Activated CD4-positive, alpha-beta T cell treated with anti-CD3 and anti-CD28 coated beads, Interleukin-2, amount 50 U/mL, for 24 hours (primary cell): Measurements from ENCODE around the gene GPC5.

Experiments used
- DNase-seq, 2 donors: peaks; one replicate each; pipeline ENCODE4 v3.0.0-alpha.2; 2020; ENCODE audit warnings: low read depth in 1 of 2, low spot score in 1 of 2

Gene GPC5

DNA sequence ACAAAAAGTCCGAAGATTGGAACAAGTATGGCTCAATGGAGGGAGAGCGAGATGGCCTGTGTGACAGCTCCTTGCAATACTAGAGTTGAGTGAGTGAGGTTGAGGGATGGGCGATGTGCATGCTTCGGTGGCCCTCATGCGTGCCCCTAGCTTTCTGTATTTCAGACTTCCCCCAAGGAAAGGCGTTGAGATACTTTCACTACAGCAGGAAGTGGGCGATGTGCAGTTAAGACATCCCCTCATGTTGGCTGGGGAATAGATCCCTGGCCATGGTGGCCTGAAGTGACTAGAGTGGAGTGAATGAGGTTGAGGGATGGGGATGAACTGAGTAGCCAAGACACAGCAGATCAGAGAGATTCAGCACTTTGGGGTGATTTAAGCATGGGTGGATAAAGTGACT is 1194.3 kb downstream of the GPC5 start:
- no peak for DNase-seq

DNA sequence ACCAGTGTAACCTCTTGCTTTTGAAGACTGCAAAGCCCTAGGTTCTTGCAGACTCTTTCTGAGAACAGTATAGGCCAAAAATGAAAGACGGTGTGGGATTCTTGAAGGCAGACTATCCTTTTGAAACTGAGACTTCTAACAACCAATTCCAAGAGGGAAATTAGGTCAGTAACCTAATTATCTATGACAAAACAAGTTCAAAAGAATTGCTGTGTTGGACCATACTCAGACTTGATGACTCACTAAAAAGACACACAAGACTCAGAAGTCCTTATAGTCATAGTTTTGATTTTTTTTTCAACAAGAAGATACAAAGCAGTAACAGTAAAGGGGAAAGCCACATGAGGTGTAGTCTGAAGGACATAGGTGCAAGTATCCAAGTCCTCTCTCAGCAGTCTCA is 1204.1 kb downstream of the GPC5 start:
- DNase-seq: no peak

DNA sequence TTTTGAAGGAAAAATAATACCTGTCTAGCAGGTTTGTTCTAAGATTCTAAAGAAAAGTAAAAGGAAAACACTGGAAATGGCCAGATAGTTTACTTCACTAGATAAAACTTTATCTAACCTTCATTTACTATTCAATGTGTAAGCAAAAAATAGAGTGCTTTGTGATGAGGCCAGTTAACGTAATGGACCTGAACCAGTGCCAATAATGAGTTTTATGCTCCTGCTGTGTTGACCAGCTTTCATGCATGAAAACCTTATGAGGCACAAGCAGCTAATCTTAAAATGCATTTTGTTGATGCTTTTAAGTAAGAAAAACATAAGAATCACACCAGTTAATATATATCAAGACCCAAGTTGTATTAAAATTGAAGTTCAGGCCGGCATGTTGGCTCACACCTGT is 1211.0 kb downstream of the GPC5 start:
- no peak for DNase-seq

DNA sequence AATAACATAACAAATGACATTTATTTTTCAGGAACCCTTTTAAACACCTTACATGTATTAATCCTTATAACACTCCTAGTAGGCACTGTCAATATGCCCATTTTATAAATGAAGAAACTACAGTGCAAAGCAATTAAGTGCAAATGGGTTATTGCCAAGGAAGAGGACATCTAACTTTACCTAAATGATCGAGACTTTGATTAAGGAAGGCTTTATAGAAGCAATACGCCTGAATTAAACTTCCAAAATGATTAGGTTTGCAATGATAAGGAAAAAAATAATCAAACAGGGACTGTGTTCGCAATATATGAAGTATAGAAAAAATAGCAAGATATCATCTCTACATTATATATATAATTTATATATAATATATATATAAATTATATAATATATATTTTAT is 1214.5 kb downstream of the GPC5 start:
- no peak for DNase-seq

DNA sequence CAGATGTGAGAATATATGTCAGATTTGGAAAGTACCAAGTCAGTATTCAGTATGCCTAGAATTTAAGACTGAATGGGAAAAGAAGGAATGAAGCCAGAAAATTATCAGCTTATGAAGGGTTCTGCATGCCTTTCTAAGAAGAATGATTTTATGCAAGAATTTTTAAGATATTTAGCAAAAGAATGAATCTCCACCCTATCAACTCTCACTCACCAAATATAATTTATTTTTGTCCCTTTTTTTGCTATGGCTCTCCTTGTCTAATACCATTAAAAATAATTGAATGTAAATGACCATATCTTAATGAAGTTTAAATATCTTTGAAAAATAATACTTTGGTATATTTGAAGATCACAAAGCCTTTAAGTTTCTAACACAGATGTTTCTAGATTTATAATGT is 1215.5 kb downstream of the GPC5 start:
- DNase-seq: no peak

DNA sequence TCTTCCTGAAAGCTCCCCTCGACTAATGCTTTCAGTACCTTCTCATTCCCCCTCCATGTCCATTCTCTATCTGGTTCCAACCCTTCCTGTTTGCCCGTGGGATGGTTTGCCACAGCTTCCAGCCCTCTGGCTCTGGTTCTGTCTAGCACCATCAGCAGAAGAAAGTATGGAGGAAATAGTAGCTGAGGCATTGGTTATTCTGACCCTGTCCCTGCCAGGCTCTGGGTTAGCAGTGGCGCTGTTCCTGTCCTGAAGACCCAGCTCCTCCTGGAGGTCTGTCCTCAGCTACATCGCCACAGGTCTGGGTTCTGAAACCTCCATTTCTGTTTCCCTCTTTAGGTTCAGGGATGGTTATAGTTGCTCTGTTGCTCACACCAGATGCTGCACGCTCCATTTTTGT is 1223.6 kb downstream of the GPC5 start:
- DNase-seq: no peak

DNA sequence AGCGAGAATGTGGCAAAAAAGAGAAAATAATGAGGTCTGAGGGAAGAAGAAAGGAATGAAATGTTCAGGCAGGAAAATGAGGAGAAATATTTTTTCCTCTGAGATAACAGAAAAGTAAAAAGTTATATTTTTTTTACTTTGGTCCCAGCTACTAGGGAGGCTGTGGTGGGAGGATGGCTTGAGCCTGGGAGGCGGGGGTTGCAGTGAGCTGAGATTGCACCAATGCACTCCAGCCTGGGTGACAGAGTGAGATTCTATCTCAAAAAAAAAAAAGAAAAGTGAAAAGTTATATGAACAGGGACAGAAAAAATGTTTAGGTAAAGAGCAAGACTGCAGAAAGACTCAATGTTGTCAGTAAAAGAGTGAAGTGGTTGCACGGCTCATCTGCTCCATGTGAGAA is 1224.5 kb downstream of the GPC5 start:
- no peak for DNase-seq

DNA sequence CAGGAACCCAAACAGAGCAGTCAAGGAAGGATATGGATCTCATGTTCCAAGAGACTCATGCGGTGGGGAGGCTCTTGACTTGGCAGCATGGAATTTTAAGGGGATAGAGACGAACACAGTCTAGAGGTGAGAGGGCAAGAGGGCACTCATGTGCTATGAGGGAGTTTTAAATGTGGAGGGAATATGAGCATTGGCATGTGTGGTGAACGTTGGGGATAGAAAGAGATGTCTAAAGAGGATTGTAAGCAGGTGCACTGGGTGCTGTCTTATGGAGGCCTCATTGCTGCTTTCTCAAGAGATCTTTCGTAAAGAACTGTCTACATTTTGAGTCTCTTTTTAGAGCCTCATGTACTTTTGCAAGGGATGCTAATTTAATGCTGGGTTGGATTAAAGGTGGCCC is 1227.9 kb downstream of the GPC5 start:
- no peak for DNase-seq

DNA sequence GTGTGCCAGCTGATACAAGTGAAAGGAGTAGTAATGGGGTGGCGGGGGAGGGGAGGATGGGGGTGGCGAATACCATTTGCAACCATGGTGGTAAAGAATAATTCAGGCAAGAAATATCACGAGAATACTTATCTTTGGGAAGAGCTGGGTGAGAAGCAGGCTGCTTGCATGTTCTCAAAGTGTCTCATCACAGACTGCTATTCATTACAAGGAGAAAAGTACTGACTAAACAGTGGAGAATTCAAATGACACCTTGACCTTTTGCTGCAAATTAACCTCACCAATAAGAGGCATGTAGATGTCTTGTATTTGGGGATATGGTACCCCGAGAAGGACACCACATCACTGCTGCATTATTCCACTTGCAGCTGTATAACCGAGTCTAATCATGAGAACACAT is 1242.5 kb downstream of the GPC5 start:
- no peak for DNase-seq

DNA sequence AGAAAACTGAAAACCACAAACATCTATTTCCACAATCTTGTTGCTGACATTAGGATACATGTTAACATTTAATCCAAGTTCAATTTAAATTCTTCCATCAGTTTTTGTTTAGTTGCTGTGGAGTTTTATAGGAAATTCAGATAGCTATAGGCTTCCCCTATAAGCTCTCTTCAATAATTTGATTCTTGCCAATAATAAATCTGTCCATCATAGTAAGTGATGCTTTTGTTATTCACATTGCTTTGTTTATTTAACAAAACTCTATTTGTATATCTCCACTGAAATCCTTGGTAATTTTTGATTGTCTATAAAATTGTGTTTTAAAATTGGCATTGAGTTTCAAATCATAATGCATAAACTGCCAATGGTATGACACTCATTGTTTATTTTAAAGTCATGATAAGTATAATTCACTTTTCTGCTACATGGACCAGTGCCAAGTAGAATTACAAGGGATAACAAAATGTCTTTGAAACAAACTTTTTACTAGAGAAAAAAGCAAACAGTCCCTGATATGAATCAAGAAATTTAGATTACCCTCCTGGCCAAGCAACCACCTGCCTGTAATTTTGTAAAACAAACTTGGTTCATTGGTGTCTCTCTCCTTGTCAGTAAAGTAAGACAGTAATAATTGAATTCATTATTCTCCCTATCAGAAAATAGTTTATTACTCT is 1250.9 kb downstream of the GPC5 start:
- DNase-seq: no peak

DNA sequence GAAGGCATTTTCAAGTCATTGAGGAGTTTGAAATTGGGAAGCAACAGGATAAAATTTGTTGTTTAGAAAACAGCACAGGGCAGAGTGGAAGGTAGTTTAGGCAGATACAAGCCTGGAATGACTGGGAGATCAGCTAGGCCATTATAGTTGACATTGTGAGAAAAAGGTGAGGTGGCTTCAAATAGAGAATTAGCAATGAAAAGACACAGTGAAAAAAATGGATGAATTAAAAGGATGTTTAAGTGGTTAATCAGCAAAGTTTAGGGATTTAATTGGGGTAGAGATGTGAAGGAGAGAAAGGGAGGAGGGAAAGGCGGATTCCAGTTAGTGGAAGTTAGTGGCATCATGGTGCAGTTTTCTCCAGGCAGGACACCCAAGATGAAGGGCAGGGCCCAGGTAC is 1257.7 kb downstream of the GPC5 start:
- no peak for DNase-seq

DNA sequence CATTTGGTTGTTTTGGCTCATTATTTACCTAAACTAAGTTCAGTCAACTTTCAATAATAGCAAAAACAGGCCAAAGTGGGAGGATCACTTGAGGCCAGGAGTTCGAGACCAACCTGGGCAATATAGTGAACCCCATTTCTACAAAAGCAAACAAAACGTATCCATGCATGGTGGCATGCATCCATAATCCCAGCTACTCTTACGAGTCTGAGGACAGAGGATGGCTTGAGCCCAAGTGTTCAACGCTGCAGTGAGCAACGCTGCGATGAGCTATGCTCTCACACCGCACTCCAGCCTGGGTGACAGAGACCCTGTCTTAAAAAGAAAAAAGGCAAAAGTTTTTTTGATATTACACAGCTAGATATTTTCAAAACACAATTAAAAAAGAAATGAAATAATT is 1258.2 kb downstream of the GPC5 start:
- DNase-seq: no peak

DNA sequence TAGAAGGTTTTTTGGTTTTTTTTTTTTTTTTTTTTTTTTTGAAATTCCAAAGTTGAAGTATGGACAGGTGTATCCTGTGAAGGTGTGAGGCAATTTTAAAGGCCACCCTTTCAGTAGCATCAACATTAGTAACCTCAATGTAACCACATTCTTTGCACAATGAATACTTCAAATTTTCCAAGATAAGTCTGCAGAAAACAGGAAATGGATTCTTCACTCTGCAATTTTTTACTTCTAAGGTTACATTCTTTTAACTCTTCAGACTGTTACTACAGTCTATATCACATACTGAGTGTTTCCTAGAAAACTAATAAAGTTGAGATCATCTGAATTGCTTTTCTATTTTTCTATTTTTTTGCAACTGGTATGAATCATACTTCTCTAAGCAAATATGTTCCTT is 1259.1 kb downstream of the GPC5 start:
- DNase-seq: no peak

DNA sequence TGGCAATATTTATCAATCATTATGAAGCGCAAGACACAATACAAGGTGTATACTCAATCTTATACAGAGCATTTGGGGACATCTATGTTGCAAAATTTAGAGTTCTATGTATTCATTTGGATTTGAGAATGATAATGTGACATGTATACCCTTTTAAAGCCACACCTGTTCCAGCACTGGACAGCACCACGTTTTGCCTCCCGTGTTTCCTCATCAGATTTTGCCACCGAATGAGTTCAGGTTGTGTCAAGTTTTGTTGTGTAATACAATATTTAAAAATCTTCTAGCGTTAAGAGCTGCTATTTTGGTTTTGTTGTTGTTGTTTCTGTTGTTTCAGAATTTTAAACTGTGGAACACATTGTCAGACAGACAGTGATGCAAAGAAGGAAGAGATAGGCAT is 1259.9 kb downstream of the GPC5 start:
- no peak for DNase-seq

DNA sequence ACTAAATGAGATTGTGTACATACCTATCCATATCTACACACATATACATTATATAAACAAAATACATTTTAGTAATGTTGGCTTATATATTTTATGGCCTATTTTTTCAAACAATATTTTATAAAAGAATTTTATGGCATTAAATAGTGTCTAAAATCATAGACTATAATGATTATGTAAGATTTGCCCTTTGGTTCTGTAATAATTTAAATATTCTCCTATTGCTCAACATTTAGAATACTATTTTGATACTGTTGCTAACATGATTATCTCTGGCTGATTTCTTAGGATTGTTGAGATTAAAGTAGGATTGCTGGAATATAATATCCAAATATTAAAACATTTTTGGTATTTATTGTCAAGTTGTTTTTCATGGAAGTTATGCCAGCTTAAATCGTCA is 1263.0 kb downstream of the GPC5 start:
- no peak for DNase-seq

DNA sequence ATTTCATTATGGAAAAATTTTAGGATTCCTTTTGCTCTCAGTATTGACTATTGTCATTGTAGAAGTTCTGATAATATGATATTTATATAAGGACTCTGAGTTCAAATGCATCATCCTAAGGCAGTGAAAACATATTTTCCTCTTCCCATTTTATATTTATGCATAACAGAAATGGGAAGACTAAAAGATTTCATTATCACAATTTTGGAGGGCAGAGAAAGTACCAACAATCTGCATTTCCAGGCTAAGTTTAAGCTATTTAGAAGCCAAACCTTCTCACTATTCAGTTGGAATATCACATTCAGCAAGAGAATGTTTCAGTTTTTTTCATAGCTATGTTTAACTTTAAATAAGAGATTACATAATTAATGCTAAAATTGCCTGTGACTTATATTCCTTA is 1269.7 kb downstream of the GPC5 start:
- DNase-seq: no peak

DNA sequence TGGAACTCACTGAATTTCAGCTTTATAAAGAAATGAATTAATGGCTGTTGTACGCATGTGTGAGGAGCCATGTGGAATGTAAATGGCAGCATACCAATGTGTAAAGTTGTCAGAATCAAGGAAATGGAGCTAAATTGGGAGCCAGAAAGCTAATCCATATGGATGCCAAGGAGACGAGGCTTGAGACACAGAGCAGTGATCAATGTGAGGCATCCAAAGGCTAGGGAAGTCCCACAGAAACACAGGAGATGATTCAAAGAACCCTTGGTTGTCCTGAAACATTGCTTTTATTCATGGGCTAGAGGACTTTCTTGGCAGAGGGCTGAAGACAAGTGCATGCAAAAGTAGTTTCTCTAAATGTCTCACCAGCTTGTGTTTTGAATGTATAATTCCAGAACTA is 1271.7 kb downstream of the GPC5 start:
- no peak for DNase-seq

DNA sequence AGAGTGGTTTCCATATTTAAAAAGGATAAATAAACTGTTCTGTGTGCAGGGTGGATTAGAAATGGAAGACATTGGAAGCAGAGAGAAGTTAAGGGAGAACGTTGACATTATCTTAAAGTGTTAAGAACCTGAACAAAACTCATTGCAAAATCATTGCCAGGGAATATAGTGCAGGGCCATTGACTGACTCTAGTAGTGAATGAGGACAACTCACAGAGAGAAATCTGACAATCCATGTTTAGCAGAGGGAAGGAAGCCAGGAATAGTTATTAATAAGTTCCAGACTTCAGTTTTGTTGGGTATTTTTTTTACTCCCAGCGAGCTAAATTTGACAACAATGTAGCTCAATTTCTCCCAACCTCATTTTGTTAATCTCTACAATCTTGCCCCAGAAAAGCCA is 1273.4 kb downstream of the GPC5 start:
- DNase-seq: no peak

DNA sequence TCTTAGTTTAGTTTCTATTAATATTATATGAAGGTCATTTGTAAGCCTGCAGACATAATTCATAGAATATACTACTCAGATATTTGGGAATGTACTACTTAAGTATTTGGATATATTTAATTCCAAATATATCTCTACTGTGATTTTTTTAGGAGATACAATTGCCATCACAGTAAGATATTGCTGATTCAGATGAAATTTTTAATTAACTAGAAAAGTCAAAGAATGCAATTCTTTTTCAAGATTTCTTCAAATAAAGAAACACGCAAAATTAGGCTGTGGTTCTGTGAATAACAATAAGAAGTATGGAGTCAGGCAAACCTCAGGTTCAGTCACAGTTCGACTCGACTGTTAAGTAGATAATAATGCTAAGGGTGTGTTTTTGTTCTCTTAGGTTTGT is 1277.8 kb downstream of the GPC5 start:
- DNase-seq: no peak

DNA sequence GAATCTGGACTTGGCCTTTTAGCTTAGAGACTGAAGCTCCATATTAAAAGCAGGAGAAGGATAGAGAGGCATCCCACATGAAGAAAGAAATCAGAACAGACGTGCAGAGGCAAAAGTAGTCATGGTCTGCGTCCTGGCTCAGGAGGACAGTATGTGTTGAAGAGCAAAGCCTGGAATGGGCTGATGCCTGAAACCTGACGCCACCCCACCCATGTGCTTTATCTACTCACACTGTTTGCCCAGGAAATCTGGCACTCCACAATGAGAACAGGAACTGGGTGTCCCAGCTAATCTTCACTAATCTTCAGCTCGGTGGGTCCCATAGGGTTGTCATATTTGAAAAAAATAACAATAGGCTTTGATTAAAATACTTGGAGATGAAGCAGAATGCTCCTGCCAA is 1279.2 kb downstream of the GPC5 start:
- DNase-seq: no peak

DNA sequence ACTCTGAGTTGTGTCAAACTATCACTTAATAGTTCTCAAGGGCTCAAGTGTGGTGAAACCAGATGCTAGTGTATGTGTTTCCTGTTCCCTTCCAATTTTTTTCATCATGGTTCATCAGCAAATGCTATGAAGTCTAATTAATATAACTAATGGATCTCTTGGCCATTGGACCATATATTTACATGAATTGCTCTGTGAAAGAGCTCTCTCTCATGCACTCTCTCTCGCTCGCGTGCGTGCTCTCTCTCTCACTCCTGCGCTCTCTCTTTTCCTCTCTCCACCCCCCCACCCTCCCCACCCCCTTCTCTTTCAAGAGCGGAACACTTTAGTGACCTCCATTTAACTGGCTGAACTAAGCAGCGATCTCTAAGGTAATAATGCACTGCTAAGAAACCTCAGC is 1281.2 kb downstream of the GPC5 start:
- DNase-seq: no peak

DNA sequence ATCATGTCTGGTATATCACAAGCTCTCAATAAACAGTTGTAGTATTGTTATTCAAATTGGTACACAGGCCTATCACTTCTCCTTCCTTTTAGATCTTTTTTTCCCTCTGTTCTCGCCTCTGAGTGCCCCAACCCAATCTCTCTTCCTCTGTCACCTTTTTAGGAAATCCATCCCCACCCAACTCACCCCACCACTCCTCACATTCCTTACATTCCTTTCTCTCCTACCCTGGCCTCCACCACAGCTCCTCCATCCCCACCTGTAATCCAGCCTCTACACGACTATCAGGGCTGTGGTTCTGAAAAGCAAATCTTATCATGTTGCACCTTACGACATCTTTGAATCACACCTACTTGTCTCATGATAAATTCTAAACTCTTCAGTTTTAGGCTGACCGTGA is 1282.8 kb downstream of the GPC5 start:
- DNase-seq: no peak

DNA sequence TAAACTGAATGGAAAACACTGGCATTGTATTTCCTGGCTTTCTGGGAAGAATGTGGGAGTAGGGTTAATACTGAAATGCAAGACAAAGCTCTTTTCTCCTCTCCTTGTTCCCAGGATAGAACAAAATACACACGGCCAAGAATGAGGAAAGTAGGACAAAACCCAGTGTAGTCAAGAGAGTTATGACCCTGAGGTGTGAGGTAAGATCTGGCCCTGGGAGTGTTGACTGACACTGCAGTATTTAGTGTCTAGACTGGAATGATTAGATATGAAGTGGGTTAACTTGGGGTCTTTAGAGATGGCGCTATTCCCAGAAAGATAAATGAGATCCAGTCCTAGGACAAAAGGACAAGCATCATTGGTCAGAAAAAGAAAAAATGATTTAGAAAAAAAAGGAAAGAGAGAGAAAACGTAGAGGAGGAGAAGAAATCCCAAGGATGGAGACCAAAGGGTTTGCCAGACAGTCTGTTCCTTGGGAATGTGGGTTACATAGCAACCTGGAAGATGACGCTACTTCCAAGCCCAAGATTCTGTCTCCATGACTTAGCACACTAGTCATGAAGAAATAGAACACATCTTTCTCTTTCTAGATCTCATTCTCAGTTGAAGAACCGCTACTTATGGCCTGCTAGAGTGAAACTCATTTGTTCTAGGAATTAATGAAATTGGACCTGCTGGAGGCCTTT is 1284.6 kb downstream of the GPC5 start:
- DNase-seq: no peak
